GM13977 (cell line): ENCODE measurements around the gene ANKRD28.
"Not testable (repeated sequence)": the region's sequence is repeated elsewhere in the genome, so short reads cannot be mapped to it uniquely, and the experiment has no call there.

Experiments used
- DNase-seq: peaks from one replicate; pipeline ENCODE4 v3.0.0; 2012; ENCODE audit warnings: low spot score
- CTCF ChIP-seq: IDR thresholded peaks from 2 replicates; pipeline ENCODE4 v1.5.1; 2012; ENCODE audit warnings: mild to moderate bottlenecking, control low read depth; ENCODE audit not compliant: insufficient read depth; ENCODE audit errors: extremely low read depth, missing control alignments
- in situ Hi-C: fragments of 300-500 bp; cut with MboI; formaldehyde crosslinking; loops from one replicate; pipeline ENCODE4 v1.12.0; 2022; ENCODE audit warnings: low sequenced_read_pairs, low pct_unique_long_range_greater_than_20kb, mixed read lengths, inconsistent platforms; ENCODE audit not compliant: unreplicated experiment

The ANKRD28 gene

GRCh38 chr3:15755181-15755580, 42.6 kb downstream of the ANKRD28 start:
- DNase-seq, result no peak
- in situ Hi-C loops, result no loop called here
- TF ChIP-seq CTCF, result no peak

GRCh38 chr3:15754047-15754446, 43.7 kb downstream of the ANKRD28 start:
- in situ Hi-C loops, result no loop called here
- TF ChIP-seq CTCF, result no peak
- DNase-seq, result no peak

GRCh38 chr3:15753056-15753710, 44.6 kb downstream of the ANKRD28 start:
- DNase-seq, result no peak
- in situ Hi-C loops, result no loop called here
- no peak for TF ChIP-seq CTCF

- in situ Hi-C loops, result no loop called here
- no peak for TF ChIP-seq CTCF
- no peak for DNase-seq
Measured at GRCh38 chr3:15750879-15751278, 46.9 kb downstream of the ANKRD28 start.

GRCh38 chr3:15750143-15750542, 47.6 kb downstream of the ANKRD28 start:
- in situ Hi-C loops, result no loop called here
- TF ChIP-seq CTCF, result no peak
- no peak for DNase-seq

- in situ Hi-C loops, DNase-seq: not testable (repeated sequence)
Measured at GRCh38 chr3:15745896-15746295, 51.9 kb downstream of the ANKRD28 start.

GRCh38 chr3:15744176-15744575, 53.6 kb downstream of the ANKRD28 start:
- no peak for TF ChIP-seq CTCF
- no peak for DNase-seq
- in situ Hi-C loops, result no loop called here
